ENCODE data around the gene PRUNE2.

Gene PRUNE2

DNA sequence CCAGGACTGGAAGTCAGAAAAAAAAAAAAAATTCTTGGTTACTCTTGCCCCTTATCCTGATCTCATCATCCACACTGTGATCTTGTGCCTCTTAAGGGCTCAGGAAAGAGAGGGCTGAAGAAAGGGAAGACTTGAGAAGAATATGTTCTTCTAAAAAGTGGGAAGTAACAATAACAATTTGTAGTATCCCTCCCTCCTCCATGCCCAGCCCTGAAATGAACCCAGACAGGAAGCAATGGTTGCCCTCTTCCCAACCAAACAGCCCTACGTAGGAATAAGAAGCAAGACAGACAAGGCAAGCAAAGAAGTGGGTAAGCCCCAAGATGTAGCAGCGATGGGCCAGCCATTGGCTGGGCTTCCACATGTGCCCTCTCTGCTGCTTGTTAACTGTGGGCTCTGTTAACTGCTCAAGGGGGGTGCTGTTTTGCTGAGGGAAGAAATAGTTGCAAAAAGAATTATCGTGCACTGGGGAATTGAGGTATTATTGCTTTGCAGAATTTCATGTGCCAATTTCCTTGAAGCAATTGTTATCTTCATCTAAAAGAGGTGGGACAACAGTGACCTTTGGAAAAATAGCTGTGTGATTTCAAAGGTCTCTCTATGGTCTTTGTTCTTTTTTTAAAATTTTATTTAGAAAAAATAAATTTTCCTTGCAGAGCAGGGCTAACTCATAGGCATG lies 288.3 kb downstream of the PRUNE2 start:
- H3K4me3 ChIP-seq (replicated peaks in 1 of 2; ENCODE audit: low read depth in 2 of 2, low read length in 2 of 2) = no peak overlapping the region
- TF ChIP-seq, protein P1, sequence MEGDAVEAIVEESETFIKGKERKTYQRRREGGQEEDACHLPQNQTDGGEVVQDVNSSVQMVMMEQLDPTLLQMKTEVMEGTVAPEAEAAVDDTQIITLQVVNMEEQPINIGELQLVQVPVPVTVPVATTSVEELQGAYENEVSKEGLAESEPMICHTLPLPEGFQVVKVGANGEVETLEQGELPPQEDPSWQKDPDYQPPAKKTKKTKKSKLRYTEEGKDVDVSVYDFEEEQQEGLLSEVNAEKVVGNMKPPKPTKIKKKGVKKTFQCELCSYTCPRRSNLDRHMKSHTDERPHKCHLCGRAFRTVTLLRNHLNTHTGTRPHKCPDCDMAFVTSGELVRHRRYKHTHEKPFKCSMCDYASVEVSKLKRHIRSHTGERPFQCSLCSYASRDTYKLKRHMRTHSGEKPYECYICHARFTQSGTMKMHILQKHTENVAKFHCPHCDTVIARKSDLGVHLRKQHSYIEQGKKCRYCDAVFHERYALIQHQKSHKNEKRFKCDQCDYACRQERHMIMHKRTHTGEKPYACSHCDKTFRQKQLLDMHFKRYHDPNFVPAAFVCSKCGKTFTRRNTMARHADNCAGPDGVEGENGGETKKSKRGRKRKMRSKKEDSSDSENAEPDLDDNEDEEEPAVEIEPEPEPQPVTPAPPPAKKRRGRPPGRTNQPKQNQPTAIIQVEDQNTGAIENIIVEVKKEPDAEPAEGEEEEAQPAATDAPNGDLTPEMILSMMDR (IDR thresholded peaks at IDR 0.05; ENCODE audit: low read depth, low read length) = no peak
- DNase-seq (ENCODE audit: low read depth in 2 of 2) = no peak

DNA sequence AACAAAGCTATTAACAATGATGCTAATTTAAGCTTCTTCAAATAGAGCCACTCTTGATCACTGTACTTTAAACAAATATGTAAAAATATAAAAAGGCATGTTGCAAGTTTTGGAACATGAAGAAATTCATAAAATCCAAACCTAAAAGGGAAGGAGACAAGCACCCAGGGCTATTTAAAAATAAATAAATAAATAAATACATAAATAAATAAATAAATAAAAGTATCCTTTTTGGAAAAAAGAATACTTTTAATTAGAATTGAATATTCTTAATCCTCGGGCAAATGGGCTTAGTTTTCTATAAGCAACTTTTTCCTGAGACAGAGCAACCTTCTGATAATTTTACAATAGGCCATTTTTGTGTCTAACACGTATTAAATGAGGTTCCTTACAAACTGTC lies 289.1 kb downstream of the PRUNE2 start:
- H3K4me3 ChIP-seq (replicated peaks in 1 of 2; ENCODE audit: low read depth in 2 of 2, low read length in 2 of 2) = no peak overlapping the region
- TF ChIP-seq, protein P1 (IDR thresholded peaks at IDR 0.05; ENCODE audit: low read depth, low read length) = no peak
- no peak for DNase-seq (ENCODE audit: low read depth in 2 of 2)

DNA sequence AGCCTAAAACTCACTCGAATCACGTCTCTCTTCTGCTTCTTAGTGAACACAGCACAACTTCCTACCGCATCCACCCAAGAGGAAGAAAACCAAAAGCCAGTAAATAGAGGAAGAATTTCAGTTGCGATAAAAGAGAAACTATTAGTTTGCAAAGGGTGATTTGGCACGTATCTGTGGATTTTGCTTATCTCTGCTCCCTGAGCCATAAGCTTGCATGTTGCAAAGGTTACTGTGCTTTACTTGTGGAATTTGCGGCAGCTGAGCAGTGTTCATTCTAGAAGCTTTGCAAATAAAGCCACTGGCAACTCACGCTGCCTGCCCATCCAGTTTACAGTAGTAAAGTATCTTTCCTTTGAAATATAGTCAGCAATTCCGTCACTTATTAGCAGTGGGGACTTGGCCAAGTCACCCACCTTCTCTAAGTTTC lies 290.7 kb downstream of the PRUNE2 start:
- peak in 1 of 2 donors; percentile 68 for DNase-seq (ENCODE audit: low read depth in 2 of 2)

DNA sequence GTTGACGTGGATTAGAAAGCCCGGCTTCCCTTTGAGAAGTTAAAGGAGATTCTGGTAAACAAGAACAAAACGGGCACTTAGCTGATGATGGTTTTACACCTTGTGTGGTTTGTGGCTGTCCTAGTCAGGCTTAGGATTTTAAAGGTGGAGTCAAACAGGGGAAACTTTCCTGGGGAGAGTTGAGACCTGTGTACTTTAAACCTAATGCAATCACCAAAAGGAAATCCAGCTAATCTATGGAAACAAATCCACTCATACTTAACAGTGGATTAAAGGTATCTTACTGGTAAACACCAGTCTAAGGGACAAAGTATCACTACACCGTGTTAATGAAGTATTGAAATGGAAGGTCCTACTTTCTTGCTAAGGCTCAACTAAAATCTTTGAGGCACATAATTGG lies 291.9 kb downstream of the PRUNE2 start:
- DNase-seq (ENCODE audit: low read depth in 2 of 2) = no peak
- H3K4me3 ChIP-seq (replicated peaks in 1 of 2; ENCODE audit: low read depth in 2 of 2, low read length in 2 of 2) = no peak overlapping the region
- TF ChIP-seq, protein P1 (IDR thresholded peaks at IDR 0.05; ENCODE audit: low read depth, low read length) = no peak

More for the DNA sequence above, 290.7 kb downstream of the PRUNE2 start:
- TF ChIP-seq, protein P1 (IDR thresholded peaks at IDR 0.05; ENCODE audit: low read depth, low read length) = no peak
- H3K4me3 ChIP-seq (replicated peaks in 1 of 2; ENCODE audit: low read depth in 2 of 2, low read length in 2 of 2) = no peak overlapping the region

GRCh38 chr9:76613150-76613781 lies 292.6 kb downstream of the PRUNE2 start:
- TF ChIP-seq, protein P1 (IDR thresholded peaks at IDR 0.05; ENCODE audit: low read depth, low read length) = no peak
- no peak overlapping the region for H3K4me3 ChIP-seq (replicated peaks in 1 of 2; ENCODE audit: low read depth in 2 of 2, low read length in 2 of 2)
- no peak for DNase-seq (ENCODE audit: low read depth in 2 of 2)

GRCh38 chr9:76610011-76610352 lies 295.9 kb downstream of the PRUNE2 start:
- no peak overlapping the region for H3K4me3 ChIP-seq (replicated peaks in 1 of 2; ENCODE audit: low read depth in 2 of 2, low read length in 2 of 2)
- peak; percentile 81 to 89 for DNase-seq (ENCODE audit: low read depth in 2 of 2)
- TF ChIP-seq, protein P1 (IDR thresholded peaks at IDR 0.05; ENCODE audit: low read depth, low read length) = no peak

Data from cardiac fibroblast (primary cell).